HCT116 (cell line): Measurements from ENCODE around the gene CC2D2B. TPM values are rescaled to one million over a fixed set of nuclear protein-coding genes. Genes with fewer than 3 reads are reported as not detected.

Source experiments
- ATAC-seq: fragments of 200-7000 bp; cut with Tn5 transposase; 2 replicates; pipeline ENCODE4 v1.9.1; 2020; ENCODE audit warnings: mild to moderate bottlenecking, moderate library complexity
- BruUV-seq: library from RNA; stranded (reverse); fragments of 400-500 nt; replicated peaks from 2 replicates; lab custom pipeline; 2021; lab: Mats Ljungman, UMichigan
- CTCF ChIA-PET: fragments of 300-600 bp; sonication (Branson Sonifier 250); formaldehyde crosslinking; loops from one replicate; lab custom pipeline; 2021; ENCODE audit warnings: antibody characterized with exemption; lab: Charles Lee
- POLR2A ChIA-PET: fragments of 300-600, 350-600 bp; sonication (Branson Sonifier 250); formaldehyde crosslinking; loops from one replicate; lab custom pipeline; 2021; ENCODE audit warnings: antibody characterized with exemption; lab: Charles Lee
- RAD21 ChIA-PET, 2 experiments: fragments of 300-600 bp; sonication (Branson Sonifier 250); formaldehyde crosslinking; loops; one replicate each; lab custom pipeline; 2023; ENCODE audit warnings: low total read pairs in 2 of 2; ENCODE audit not compliant: uncharacterized antibody in 2 of 2, unreplicated experiment in 2 of 2, low non-redundant PET in 1 of 2; lab: Charles Lee
- DNase-seq: peaks from one replicate; pipeline ENCODE4 v3.0.0-alpha.2; 2010; ENCODE audit warnings: low read depth, low spot score
- H2AFZ ChIP-seq: fragments of 200-600 bp; shearing (Covaris generic), sonication (generic); 2 replicates; pipeline ENCODE4 v1.6.1; 2017; ENCODE audit warnings: low read depth, mixed run types, mixed read lengths, antibody characterized with exemption, low read length; ENCODE audit not compliant: poor library complexity, severe bottlenecking
- H3K27ac ChIP-seq: 2 replicates; pipeline ENCODE4 v1.5.1; 2012; ENCODE audit warnings: low read depth, low read length
- H3K27me3 ChIP-seq: fragments of 200-600 bp; sonication (generic); 2 replicates; pipeline ENCODE4 v1.6.1; 2016; ENCODE audit warnings: mixed run types, low read length, mixed read lengths; ENCODE audit not compliant: insufficient read depth
- H3K36me3 ChIP-seq, 2 experiments: fragments of 200-500 bp in 1 of 2; fragments of 200-600 bp in 1 of 2; sonication (Bioruptor generic) in 1 of 2; sonication (generic) in 1 of 2; 2 replicates each; pipeline versions ENCODE4 v1.5.1 to v1.6.1; 2014 to 2016; ENCODE audit warnings: low read length in 2 of 2, inconsistent platforms in 1 of 2, mixed read lengths in 1 of 2, mixed run types in 1 of 2; ENCODE audit not compliant: insufficient read depth in 2 of 2, control insufficient read depth in 1 of 2
- H3K4me1 ChIP-seq, 2 experiments: fragments of 200-600 bp in 1 of 2; sonication (generic) in 1 of 2; 2 replicates each; pipeline versions ENCODE4 v1.5.1 to v1.6.1; 2012 to 2017; ENCODE audit warnings: low read length in 2 of 2, inconsistent platforms in 1 of 2, mild to moderate bottlenecking in 1 of 2, mixed read lengths in 1 of 2, mixed run types in 1 of 2, moderate library complexity in 1 of 2; ENCODE audit not compliant: insufficient read depth in 2 of 2, control insufficient read depth in 1 of 2
- H3K4me2 ChIP-seq: fragments of 200-600 bp; sonication (generic); 2 replicates; pipeline ENCODE4 v1.6.1; 2017; ENCODE audit warnings: mixed run types, low read length, mixed read lengths
- H3K4me3 ChIP-seq, 2 experiments: fragments of 200-600 bp in 1 of 2; sonication (generic) in 1 of 2; replicated peaks in 1 of 2; 2 replicates each; pipeline ENCODE4 v1.5.1; 2011 to 2016; ENCODE audit warnings: low read length in 2 of 2, control low read depth in 1 of 2, low read depth in 1 of 2, mild to moderate bottlenecking in 1 of 2, mixed read lengths in 1 of 2, mixed run types in 1 of 2
- H3K79me2 ChIP-seq: fragments of 200-600 bp; sonication (generic); 2 replicates; pipeline ENCODE4 v1.6.1; 2017; ENCODE audit warnings: mild to moderate bottlenecking, mixed run types, low read length, moderate library complexity, mixed read lengths; ENCODE audit not compliant: insufficient read depth
- H3K9ac ChIP-seq: fragments of 200-600 bp; sonication (generic); 2 replicates; pipeline ENCODE4 v1.6.1; 2016; ENCODE audit warnings: low read length, mixed read lengths
- H3K9me2 ChIP-seq: fragments of 200-600 bp; sonication (generic), shearing (Covaris generic); 2 replicates; pipeline ENCODE4 v1.6.1; 2017; ENCODE audit warnings: mixed run types, mild to moderate bottlenecking, moderate library complexity; ENCODE audit not compliant: insufficient read depth
- H3K9me3 ChIP-seq, 2 experiments: fragments of 200-500 bp in 1 of 2; fragments of 200-600 bp in 1 of 2; sonication (Bioruptor generic) in 1 of 2; sonication (generic) in 1 of 2; 2 replicates each; pipeline ENCODE4 v1.6.1; 2014 to 2017; ENCODE audit warnings: low read length in 2 of 2, mixed read lengths in 2 of 2, inconsistent platforms in 1 of 2, low read depth in 1 of 2, mild to moderate bottlenecking in 1 of 2, mixed run types in 1 of 2, moderate library complexity in 1 of 2; ENCODE audit not compliant: control insufficient read depth in 1 of 2, insufficient read depth in 1 of 2
- H4K20me1 ChIP-seq: fragments of 200-600 bp; sonication (generic), shearing (Covaris generic); 2 replicates; pipeline ENCODE4 v1.6.1; 2017; ENCODE audit warnings: mixed run types, mild to moderate bottlenecking, moderate library complexity; ENCODE audit not compliant: insufficient read depth
- ATF3 ChIP-seq: IDR thresholded peaks from 2 replicates; pipeline ENCODE4 v1.6.1; 2012
- CBX3 ChIP-seq: IDR thresholded peaks from 2 replicates; pipeline ENCODE4 v1.6.1; 2012; ENCODE audit warnings: low read depth
- CTCF ChIP-seq, 3 experiments: fragments of 200-600 bp in 1 of 3; sonication (generic) in 1 of 3; IDR thresholded peaks in 2 of 3; conservative IDR thresholded peaks in 1 of 3; 2 replicates each; pipeline ENCODE4 v1.5.1; 2012 to 2017; ENCODE audit warnings: low read depth in 2 of 3, low read length in 2 of 3, antibody characterized with exemption in 1 of 3, borderline replicate concordance in 1 of 3, control low read depth in 1 of 3, mild to moderate bottlenecking in 1 of 3, mixed read lengths in 1 of 3, mixed run types in 1 of 3, moderate library complexity in 1 of 3; ENCODE audit not compliant: insufficient read depth in 1 of 3
- ELF1 ChIP-seq: IDR thresholded peaks from 2 replicates; pipeline ENCODE4 v1.6.1; 2012; ENCODE audit warnings: low read depth, borderline replicate concordance
- FOSL1 ChIP-seq: IDR thresholded peaks from 2 replicates; pipeline ENCODE4 v1.6.1; 2012; ENCODE audit warnings: low read depth
- JUND ChIP-seq: IDR thresholded peaks from 2 replicates; pipeline ENCODE4 v1.6.1; 2012
- MAX ChIP-seq: IDR thresholded peaks from 2 replicates; pipeline ENCODE4 v1.6.1; 2012
- POLR2AphosphoS5 ChIP-seq: IDR thresholded peaks from 2 replicates; pipeline ENCODE4 v1.6.1; 2011; ENCODE audit warnings: mild to moderate bottlenecking, low read depth, low read length, moderate library complexity
- RAD21 ChIP-seq: IDR thresholded peaks from 2 replicates; pipeline ENCODE4 v1.6.1; 2012; ENCODE audit warnings: low read depth, mild to moderate bottlenecking
- SP1 ChIP-seq: IDR thresholded peaks from 2 replicates; pipeline ENCODE4 v1.6.1; 2012; ENCODE audit warnings: low read depth
- YY1 ChIP-seq: IDR thresholded peaks from 2 replicates; pipeline ENCODE4 v1.6.1; 2011; ENCODE audit warnings: low read length, low read depth, moderate library complexity, mild to moderate bottlenecking; ENCODE audit not compliant: insufficient replicate concordance; ENCODE audit errors: extremely low read depth
- ZBTB33 ChIP-seq: IDR thresholded peaks from 2 replicates; pipeline ENCODE4 v1.6.1; 2011; ENCODE audit warnings: mild to moderate bottlenecking, low read length, moderate library complexity; ENCODE audit not compliant: insufficient replicate concordance; ENCODE audit errors: extremely low read depth
- ZNF274 ChIP-seq: fragments of 200-500 bp; sonication (Bioruptor generic); IDR thresholded peaks from 2 replicates; pipeline ENCODE4 v1.6.1; 2014; ENCODE audit warnings: mild to moderate bottlenecking, low read depth, low read length, inconsistent platforms
- intact Hi-C: fragments of 100-400 bp; cut with micrococcal nuclease; formaldehyde crosslinking; loops from 2 replicates; pipeline ENCODE4 v1.10.0; 2022
- total RNA-seq: library from RNA; stranded (reverse); gene quantifications from one replicate; pipeline ENCODE4 v1.2.1, GENCODE V29; 2021; ENCODE audit not compliant: unreplicated experiment

The CC2D2B gene
- total RNA-seq, 1 experiment from 2014 or later: 0.20 TPM

GRCh38 chr10:95861386-95861785 is 46.4 kb upstream of the CC2D2B start:
- no peak overlapping the region for H3K4me2 ChIP-seq
- DNase-seq (no peak), ATAC-seq (no peak)
- no peak overlapping the region for H3K9ac ChIP-seq
- TF ChIP-seq MAX: no peak
- TF ChIP-seq POLR2AphosphoS5: no peak
- no peak for TF ChIP-seq CBX3
- H3K4me1 ChIP-seq: no peaks in the 10 kb centered on the region
- H3K4me3 ChIP-seq: no peak overlapping the region
- H2AFZ ChIP-seq: no peak overlapping the region
- no peaks in the 10 kb centered on the region for H3K79me2 ChIP-seq
- no peaks in the 10 kb centered on the region for H3K9me2 ChIP-seq
- H3K36me3 ChIP-seq: no peaks in the 10 kb centered on the region
- no TSS peak for BruUV-seq
- no peak overlapping the region for H3K27ac ChIP-seq
- ChIA-PET RAD21 (interaction anchor here in 1 of 2 experiments (0.7 kb wide), 1 partner anchor 430 kb away, joined by 4 read pairs; no protein-coding TSS in a partner anchor), CTCF (no interaction called here), POLR2A (no interaction called here)
- H4K20me1 ChIP-seq: no peaks in the 10 kb centered on the region
- no peaks in the 10 kb centered on the region for H3K9me3 ChIP-seq
- intact Hi-C loops: no loop called here
- H3K27me3 ChIP-seq: no peaks in the 10 kb centered on the region

GRCh38 chr10:95864906-95865813 is 42.6 kb upstream of the CC2D2B start:
- BruUV-seq: no TSS peak
- Histone ChIP-seq H3K27me3 (no peaks in the 10 kb centered on the region), H3K4me2 (no peak overlapping the region), H3K36me3 (no peaks in the 10 kb centered on the region), H3K9ac (no peak overlapping the region), H3K79me2 (no peaks in the 10 kb centered on the region), H3K4me3 (no peak overlapping the region), H4K20me1 (no peaks in the 10 kb centered on the region), H3K9me3 (no peaks in the 10 kb centered on the region), H2AFZ (no peak overlapping the region), H3K27ac (no peak overlapping the region), H3K9me2 (no peaks in the 10 kb centered on the region), H3K4me1 (no peaks in the 10 kb centered on the region)
- POLR2A ChIA-PET: interaction anchor here (2.2 kb wide), 1 partner anchor 172 kb away, joined by 7 read pairs; the partner anchor contains the start of gene TCTN3
- DNase-seq (peak; percentile 48), ATAC-seq (peak; percentile 98)
- intact Hi-C loops: loop anchor here (1.0 kb wide), 1 partner anchor 171 kb away; no protein-coding TSS in a partner anchor
- RAD21 ChIA-PET: interaction anchor here (1.3 to 2.1 kb wide), 3 partner anchors 171 to 490 kb away, joined by 4 to 7 read pairs (median 6); partner anchors contain the start of gene TCTN3 (in 2 of the 2)
- CTCF ChIA-PET: interaction anchor here (0.5 to 4.8 kb wide), 5 partner anchors 8 to 188 kb away, joined by 3 to 38 read pairs (median 4); partner anchors contain the start of gene TCTN3
- no peak for TF ChIP-seq ATF3
- no peak for TF ChIP-seq ZNF274
- TF ChIP-seq ZBTB33: no peak
- peak; percentile 23; the same call in 1 of the 2 replicates for TF ChIP-seq ELF1
- peak; percentile 80 for TF ChIP-seq RAD21
- TF ChIP-seq SP1: no peak
- peak; percentile 76 to 81 (median 78) for TF ChIP-seq CTCF (IDR thresholded peaks at IDR 0.05 in 2 of 3, conservative IDR thresholded peaks at IDR 0.05 in 1 of 3; ENCODE audit: borderline replicate concordance in 1 of 3, insufficient read depth in 1 of 3, low read depth in 2 of 3, low read length in 2 of 3)
- 0 out of 2 replicates have a peak, but pooled peaks have one; percentile 21 for TF ChIP-seq FOSL1
- peak; percentile 36 for TF ChIP-seq JUND
- no peak for TF ChIP-seq YY1
